H1 (cell line): Measurements from ENCODE around the gene SIPA1L3. TPM values are rescaled to one million over a fixed set of nuclear protein-coding genes. Genes with fewer than 3 reads are reported as not detected.
"Not testable (repeated sequence)": the region's sequence is repeated elsewhere in the genome, so short reads cannot be mapped to it uniquely, and the experiment has no call there.

ENCODE experiments used
- CTCF ChIA-PET: fragments of 300-600 bp; sonication (Branson Sonifier 250); formaldehyde crosslinking; loops from one replicate; lab custom pipeline; 2021; ENCODE audit not compliant: partially characterized antibody; lab: Charles Lee
- POLR2A ChIA-PET: fragments of 300-600 bp; sonication (Branson Sonifier 250); formaldehyde crosslinking; loops from one replicate; lab custom pipeline; 2021; ENCODE audit warnings: inconsistent platforms; ENCODE audit not compliant: partially characterized antibody; lab: Charles Lee
- DNase-seq, 2 experiments: peaks; one replicate each; pipeline versions ENCODE4 v3.0.0 to v3.0.0-alpha.2; 2010 to 2022; ENCODE audit warnings: low spot score in 2 of 2, low read depth in 1 of 2, mixed read lengths in 1 of 2
- FAIRE-seq: peaks from 2 replicates; lab custom pipeline; 2011; peaks lifted over from hg19 to GRCh38; lab: Jason Lieb, UNC
- H2AFZ ChIP-seq: 2 replicates; pipeline ENCODE4 v1.8.1; 2012; ENCODE audit warnings: low read length, inconsistent platforms
- H2AK5ac ChIP-seq: 2 replicates; pipeline ENCODE4 v1.6.1; 2013; ENCODE audit warnings: low read depth, low read length
- H2BK120ac ChIP-seq: replicated peaks from 2 replicates; pipeline ENCODE3; 2013; ENCODE audit warnings: low read depth, low read length, inconsistent platforms
- H2BK12ac ChIP-seq: 2 replicates; pipeline ENCODE4 v1.6.1; 2013; ENCODE audit warnings: low read depth, low read length
- H2BK15ac ChIP-seq: 2 replicates; pipeline ENCODE4 v1.6.1; 2013; ENCODE audit warnings: low read length
- H2BK20ac ChIP-seq: 2 replicates; pipeline ENCODE4 v1.6.1; 2013; ENCODE audit warnings: low read length
- H2BK5ac ChIP-seq: 2 replicates; pipeline ENCODE4 v1.6.1; 2013; ENCODE audit warnings: low read depth, low read length
- H3K14ac ChIP-seq: 2 replicates; pipeline ENCODE4 v1.6.1; 2013; ENCODE audit warnings: inconsistent platforms; ENCODE audit not compliant: insufficient read length
- H3K18ac ChIP-seq: 2 replicates; pipeline ENCODE4 v1.6.1; 2013; ENCODE audit warnings: low read length; ENCODE audit errors: extremely low read depth
- H3K23ac ChIP-seq: 2 replicates; pipeline ENCODE4 v1.6.1; 2013; ENCODE audit warnings: inconsistent platforms; ENCODE audit not compliant: insufficient read length
- H3K23me2 ChIP-seq: 2 replicates; pipeline ENCODE4 v1.6.1; 2013; ENCODE audit warnings: low read depth, low read length
- H3K27ac ChIP-seq: 2 replicates; pipeline ENCODE4 v1.6.1; 2011; ENCODE audit warnings: low read depth, low read length, inconsistent platforms
- H3K27me3 ChIP-seq, 4 experiments: replicated peaks in 1 of 4; 1 replicate in 1 of 4; 2 replicates in 3 of 4; pipeline versions ENCODE4 v1.6.1 to v1.8.1; 2011 to 2013; ENCODE audit warnings: low read length in 3 of 4, mild to moderate bottlenecking in 3 of 4, inconsistent platforms in 2 of 4, mixed read lengths in 2 of 4, moderate library complexity in 1 of 4; ENCODE audit not compliant: control insufficient read depth in 3 of 4, insufficient read depth in 3 of 4; ENCODE audit errors: extremely low read depth in 1 of 4
- H3K36me3 ChIP-seq, 4 experiments: 2 replicates each; pipeline versions ENCODE4 v1.6.1 to v1.8.1; 2011 to 2013; ENCODE audit warnings: mild to moderate bottlenecking in 4 of 4, low read length in 3 of 4, moderate library complexity in 2 of 4, control low read depth in 1 of 4, inconsistent platforms in 1 of 4; ENCODE audit not compliant: insufficient read depth in 4 of 4, control insufficient read depth in 2 of 4
- H3K4ac ChIP-seq: replicated peaks from 2 replicates; pipeline ENCODE3; 2013; ENCODE audit warnings: low read length, low read depth, mixed read lengths, inconsistent platforms; ENCODE audit not compliant: insufficient read length
- H3K4me1 ChIP-seq, 4 experiments: replicated peaks in 1 of 4; 1 replicate in 1 of 4; 2 replicates in 3 of 4; pipeline versions ENCODE4 v1.6.1 to v1.8.1; 2011 to 2013; ENCODE audit warnings: low read length in 3 of 4, inconsistent platforms in 2 of 4, mixed read lengths in 1 of 4; ENCODE audit not compliant: insufficient read depth in 4 of 4, control insufficient read depth in 3 of 4
- H3K4me2 ChIP-seq, 2 experiments: 2 replicates each; pipeline versions ENCODE4 v1.6.1 to v1.8.1; 2011 to 2013; ENCODE audit warnings: low read depth in 2 of 2, low read length in 2 of 2, control low read depth in 1 of 2, inconsistent platforms in 1 of 2, mild to moderate bottlenecking in 1 of 2; ENCODE audit not compliant: insufficient read depth in 1 of 2
- H3K4me3 ChIP-seq, 4 experiments: fragments of 200-600, 300-600 bp in 1 of 4; sonication (generic), shearing (Covaris generic), sonication (Bioruptor Twin) in 1 of 4; 2 replicates each; pipeline versions ENCODE4 v1.5.1 to v1.8.1; 2011 to 2016; ENCODE audit warnings: low read length in 4 of 4, low read depth in 3 of 4, control low read depth in 2 of 4, inconsistent platforms in 2 of 4, mild to moderate bottlenecking in 2 of 4, mixed read lengths in 1 of 4, moderate library complexity in 1 of 4; ENCODE audit not compliant: insufficient read depth in 2 of 4; ENCODE audit errors: extremely low read depth in 1 of 4
- H3K56ac ChIP-seq: replicated peaks from 2 replicates; pipeline ENCODE3; 2013; ENCODE audit warnings: low read depth, mild to moderate bottlenecking, mixed read lengths, low read length, inconsistent platforms; ENCODE audit not compliant: insufficient read length
- H3K79me1 ChIP-seq: 2 replicates; pipeline ENCODE4 v1.6.1; 2013; ENCODE audit warnings: low read depth, low read length, control low read depth
- H3K79me2 ChIP-seq, 2 experiments: 2 replicates each; pipeline versions ENCODE4 v1.6.1 to v1.8.1; 2012 to 2013; ENCODE audit warnings: low read length in 2 of 2, mild to moderate bottlenecking in 2 of 2, inconsistent platforms in 1 of 2; ENCODE audit not compliant: insufficient read depth in 2 of 2, control insufficient read depth in 1 of 2
- H3K9ac ChIP-seq, 4 experiments: replicated peaks in 1 of 4; 1 replicate in 1 of 4; 2 replicates in 3 of 4; pipeline versions ENCODE4 v1.6.1 to v1.8.1; 2011 to 2013; ENCODE audit warnings: low read depth in 3 of 4, low read length in 3 of 4, control low read depth in 2 of 4, mild to moderate bottlenecking in 2 of 4, moderate library complexity in 2 of 4, inconsistent platforms in 1 of 4; ENCODE audit errors: extremely low read depth in 1 of 4
- H3K9me3 ChIP-seq, 2 experiments: 2 replicates each; pipeline versions ENCODE4 v1.6.1 to v1.8.1; 2012 to 2013; ENCODE audit warnings: mild to moderate bottlenecking in 2 of 2, moderate library complexity in 2 of 2, control low read depth in 1 of 2, inconsistent platforms in 1 of 2, low read depth in 1 of 2, low read length in 1 of 2, mixed read lengths in 1 of 2; ENCODE audit not compliant: insufficient read depth in 2 of 2
- H4K20me1 ChIP-seq, 2 experiments: replicated peaks in 1 of 2; 2 replicates each; pipeline versions ENCODE3 to v1.8.1; 2011 to 2013; ENCODE audit warnings: inconsistent platforms in 2 of 2, low read length in 2 of 2, mild to moderate bottlenecking in 1 of 2; ENCODE audit not compliant: insufficient read depth in 2 of 2, control insufficient read depth in 1 of 2
- H4K5ac ChIP-seq: 2 replicates; pipeline ENCODE4 v1.6.1; 2013; ENCODE audit warnings: low read length, low read depth, mixed read lengths, inconsistent platforms; ENCODE audit not compliant: insufficient read length
- H4K8ac ChIP-seq: 2 replicates; pipeline ENCODE4 v1.8.0; 2013; ENCODE audit warnings: mild to moderate bottlenecking, moderate library complexity, low read length, inconsistent platforms; ENCODE audit not compliant: insufficient read depth; ENCODE audit errors: extremely low read depth
- H4K91ac ChIP-seq: replicated peaks from 2 replicates; pipeline ENCODE3; 2013; ENCODE audit warnings: low read length, mixed read lengths, inconsistent platforms; ENCODE audit not compliant: insufficient read length
- TAF7 ChIP-seq: optimal IDR thresholded peaks from 2 replicates; pipeline ENCODE3; 2011; ENCODE audit warnings: low read depth, mild to moderate bottlenecking, inconsistent platforms, low read length, moderate library complexity, borderline replicate concordance
- WGBS, 2 experiments: shearing (Covaris generic) in 1 of 2; methylation state at CpG; one replicate each; pipeline versions ENCODE4 v1.1.6 to v1.1.7; 2013 to 2015; ENCODE audit warnings: low lambda C conversion rate in 2 of 2, mixed read lengths in 2 of 2, inconsistent platforms in 1 of 2, low coverage in 1 of 2, missing lambda C conversion rate in 1 of 2; ENCODE audit not compliant: insufficient replicate concordance in 2 of 2, insufficient coverage in 1 of 2, insufficient read length in 1 of 2; ENCODE audit errors: extremely low coverage in 1 of 2, missing lambda C conversion rate in 1 of 2; 5-methylcytosine and 5-hydroxymethylcytosine counted together
- polyA plus RNA-seq, 7 experiments: library from polyadenylated mRNA; depleted of rRNA in 3 of 7; stranded (reverse) in 5 of 7; unstranded in 2 of 7; fragments of >200 nt in 5 of 7; fragments of 200-250 nt in 2 of 7; gene quantifications; 1 replicate in 5 of 7; 2 replicates in 1 of 7; 4 replicates in 1 of 7; pipeline versions ENCODE4 v1.2.1 to v1.2.3, GENCODE V29; 2011 to 2013; ENCODE audit warnings: missing spikeins in 2 of 7, mixed read lengths in 2 of 7
- total RNA-seq: library from RNA; stranded (reverse); fragmentation: NEBNext Ultra II Directional; extraction: Animal tissue kit (Norgen Biotek cat#: 25700); gene quantifications from 2 replicates; pipeline ENCODE4 v1.2.1, GENCODE V29; 2021

The SIPA1L3 gene
- total and polyA plus RNA-seq, 2 of the 8 experiments (the other 6 are each of a cell fraction or from before 2014, with no cell fraction given), result 15.0 to 54.9 TPM

GRCh38 chr19:38064661-38065425 is 157.8 kb downstream of the SIPA1L3 start (continued):
- no peak for TF ChIP-seq TAF7
- TF ChIP-seq, all 59 proteins: peak for 0

- H4K8ac ChIP-seq, H3K4me1 ChIP-seq, H2BK20ac ChIP-seq, H3K4ac ChIP-seq, POLR2A ChIA-PET, H3K36me3 ChIP-seq, H4K20me1 ChIP-seq, H3K4me2 ChIP-seq, DNase-seq, H2AK5ac ChIP-seq, H3K56ac ChIP-seq, H4K5ac ChIP-seq, H2BK5ac ChIP-seq, H3K14ac ChIP-seq, H4K91ac ChIP-seq, H2BK120ac ChIP-seq, H3K9me3 ChIP-seq, H3K18ac ChIP-seq, H3K23ac ChIP-seq, H3K79me1 ChIP-seq, H3K27ac ChIP-seq, H3K9ac ChIP-seq, H3K4me3 ChIP-seq, H2BK12ac ChIP-seq, H3K23me2 ChIP-seq, FAIRE-seq, H3K27me3 ChIP-seq, H2AFZ ChIP-seq, H2BK15ac ChIP-seq: not testable (repeated sequence)
- H3K79me2 ChIP-seq, result peaks cover 0 to 14% of the 10 kb centered on the region in 2 experiments; a peak in 2 of 4 replicates
- CTCF ChIA-PET, result interaction anchor here (0.7 to 1.8 kb wide), 8 partner anchors 8 to 516 kb away, joined by 3 to 8 read pairs (median 3); partner anchors contain the start of gene WDR87
- 90% methylated on average over 7 of the region's 7 CpGs; no CpG with 5 or more reads in 1 of the 2 experiments for WGBS, 2 experiments
Observed at GRCh38 chr19:38065775-38066174, 158.8 kb downstream of the SIPA1L3 start.
